Right lobe of liver (tissue), 4 donors: ENCODE measurements around the gene STRADB.

ENCODE experiments used
- POLR2A ChIP-seq: fragments of 450-650 bp; IDR thresholded peaks from one replicate; pipeline ENCODE4 v1.6.1; 2017; ENCODE audit warnings: antibody characterized with exemption, mild to moderate bottlenecking
- TF ChIP-seq, protein P1 (sequence below), 4 donors: fragments of 200-600 bp in 3 of 4; fragments of 450-650 bp in 1 of 4; IDR thresholded peaks; one replicate each; pipeline versions ENCODE4 v1.5.1 to v1.8.0; 2016 to 2022; ENCODE audit warnings: antibody characterized with exemption in 4 of 4, mild to moderate bottlenecking in 2 of 4
- donor health status: DM: no; HTN: no; CAD: no.
- donor health status: DM: no; HTN: no; CAD: no.
- donor health status: DM: no; HTN: yes; CAD: no.

DNA sequence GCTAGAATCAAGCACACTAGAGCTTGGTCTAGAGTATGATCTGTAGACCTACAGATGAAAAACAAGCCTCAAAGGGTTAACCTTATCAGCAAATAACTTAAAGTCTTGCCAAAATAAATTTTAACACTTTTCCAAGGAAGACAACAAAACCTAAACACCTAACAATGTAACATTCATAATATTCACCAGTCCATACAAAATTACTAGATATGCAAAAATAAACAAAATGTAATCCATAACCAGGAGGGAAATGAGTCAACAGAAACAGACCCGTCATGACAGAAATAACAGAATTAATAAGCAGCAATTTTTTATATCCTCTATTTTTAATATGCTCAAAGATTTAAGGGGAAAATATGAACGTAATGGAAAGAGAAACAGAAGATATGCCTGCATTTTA, 36.4 kb upstream of the STRADB start:
- TF ChIP-seq, protein P1, sequence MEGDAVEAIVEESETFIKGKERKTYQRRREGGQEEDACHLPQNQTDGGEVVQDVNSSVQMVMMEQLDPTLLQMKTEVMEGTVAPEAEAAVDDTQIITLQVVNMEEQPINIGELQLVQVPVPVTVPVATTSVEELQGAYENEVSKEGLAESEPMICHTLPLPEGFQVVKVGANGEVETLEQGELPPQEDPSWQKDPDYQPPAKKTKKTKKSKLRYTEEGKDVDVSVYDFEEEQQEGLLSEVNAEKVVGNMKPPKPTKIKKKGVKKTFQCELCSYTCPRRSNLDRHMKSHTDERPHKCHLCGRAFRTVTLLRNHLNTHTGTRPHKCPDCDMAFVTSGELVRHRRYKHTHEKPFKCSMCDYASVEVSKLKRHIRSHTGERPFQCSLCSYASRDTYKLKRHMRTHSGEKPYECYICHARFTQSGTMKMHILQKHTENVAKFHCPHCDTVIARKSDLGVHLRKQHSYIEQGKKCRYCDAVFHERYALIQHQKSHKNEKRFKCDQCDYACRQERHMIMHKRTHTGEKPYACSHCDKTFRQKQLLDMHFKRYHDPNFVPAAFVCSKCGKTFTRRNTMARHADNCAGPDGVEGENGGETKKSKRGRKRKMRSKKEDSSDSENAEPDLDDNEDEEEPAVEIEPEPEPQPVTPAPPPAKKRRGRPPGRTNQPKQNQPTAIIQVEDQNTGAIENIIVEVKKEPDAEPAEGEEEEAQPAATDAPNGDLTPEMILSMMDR (IDR thresholded peaks at IDR 0.05), result no peak
- TF ChIP-seq POLR2A, result no peak
